GM18498 (cell line): Measurements from ENCODE around the gene U2AF1L4.

ENCODE experiments used
- ATAC-seq: cut with Tn5 transposase; IDR thresholded peaks from one replicate; pipeline ENCODE4 v1.9.1; 2021; ENCODE audit warnings: mild to moderate bottlenecking, moderate library complexity; ENCODE audit not compliant: unreplicated experiment

U2AF1L4 gene

DNA sequence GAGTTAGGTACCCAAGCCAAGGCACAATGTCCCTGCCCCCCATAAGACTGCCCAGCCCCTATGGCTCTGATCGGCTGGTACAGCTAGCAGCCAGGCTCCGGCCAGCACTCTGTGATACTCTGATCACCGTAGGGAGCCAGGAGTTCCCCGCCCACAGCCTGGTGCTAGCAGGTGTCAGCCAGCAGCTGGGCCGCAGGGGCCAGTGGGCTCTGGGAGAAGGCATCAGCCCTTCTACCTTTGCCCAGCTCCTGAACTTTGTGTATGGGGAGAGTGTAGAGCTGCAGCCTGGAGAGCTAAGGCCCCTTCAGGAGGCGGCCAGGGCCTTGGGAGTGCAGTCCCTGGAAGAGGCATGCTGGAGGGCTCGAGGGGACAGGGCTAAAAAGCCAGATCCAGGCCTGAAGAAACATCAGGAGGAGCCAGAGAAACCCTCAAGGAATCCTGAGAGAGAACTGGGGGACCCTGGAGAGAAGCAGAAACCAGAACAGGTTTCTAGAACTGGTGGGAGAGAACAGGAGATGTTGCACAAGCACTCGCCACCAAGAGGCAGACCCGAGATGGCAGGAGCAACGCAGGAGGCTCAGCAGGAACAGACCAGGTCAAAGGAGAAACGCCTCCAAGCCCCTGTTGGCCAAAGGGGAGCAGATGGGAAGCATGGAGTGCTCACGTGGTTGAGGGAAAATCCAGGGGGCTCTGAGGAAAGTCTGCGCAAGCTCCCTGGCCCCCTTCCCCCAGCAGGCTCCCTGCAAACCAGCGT, 30.4 kb downstream of the U2AF1L4 start:
- ATAC-seq = no peak

DNA sequence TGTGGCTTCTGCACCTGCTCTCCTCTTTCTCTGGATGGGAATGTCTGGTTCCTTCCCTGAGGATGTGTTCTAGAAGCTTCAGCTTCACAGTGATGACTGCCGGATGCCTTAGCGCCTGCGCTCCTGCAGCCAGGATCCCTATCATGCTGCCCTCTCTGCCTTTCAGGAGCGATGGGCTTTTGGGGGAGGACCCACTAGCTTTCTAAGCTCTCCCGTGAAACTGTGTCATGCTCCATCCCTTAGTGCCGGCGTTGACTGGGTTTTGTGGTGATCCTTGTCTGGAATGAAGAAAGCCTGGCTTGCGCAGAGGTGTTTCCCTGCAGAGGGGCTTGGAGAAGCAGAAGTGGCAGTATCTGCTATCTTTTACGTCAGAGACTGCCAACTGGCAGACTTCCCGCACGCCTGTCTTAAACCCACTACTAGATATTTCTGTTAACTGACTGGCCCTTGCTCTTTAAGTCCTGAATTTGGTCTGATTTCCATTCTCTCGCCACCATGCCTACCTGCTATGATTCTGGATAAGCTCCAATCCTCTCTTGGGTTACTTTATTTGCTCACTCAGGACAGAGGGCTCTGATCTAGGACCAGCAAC, 31.2 kb downstream of the U2AF1L4 start:
- no peak for ATAC-seq

- ATAC-seq = no peak
These were observed 31.7 kb downstream of the U2AF1L4 start for GRCh38 chr19:35713506-35713850.

DNA sequence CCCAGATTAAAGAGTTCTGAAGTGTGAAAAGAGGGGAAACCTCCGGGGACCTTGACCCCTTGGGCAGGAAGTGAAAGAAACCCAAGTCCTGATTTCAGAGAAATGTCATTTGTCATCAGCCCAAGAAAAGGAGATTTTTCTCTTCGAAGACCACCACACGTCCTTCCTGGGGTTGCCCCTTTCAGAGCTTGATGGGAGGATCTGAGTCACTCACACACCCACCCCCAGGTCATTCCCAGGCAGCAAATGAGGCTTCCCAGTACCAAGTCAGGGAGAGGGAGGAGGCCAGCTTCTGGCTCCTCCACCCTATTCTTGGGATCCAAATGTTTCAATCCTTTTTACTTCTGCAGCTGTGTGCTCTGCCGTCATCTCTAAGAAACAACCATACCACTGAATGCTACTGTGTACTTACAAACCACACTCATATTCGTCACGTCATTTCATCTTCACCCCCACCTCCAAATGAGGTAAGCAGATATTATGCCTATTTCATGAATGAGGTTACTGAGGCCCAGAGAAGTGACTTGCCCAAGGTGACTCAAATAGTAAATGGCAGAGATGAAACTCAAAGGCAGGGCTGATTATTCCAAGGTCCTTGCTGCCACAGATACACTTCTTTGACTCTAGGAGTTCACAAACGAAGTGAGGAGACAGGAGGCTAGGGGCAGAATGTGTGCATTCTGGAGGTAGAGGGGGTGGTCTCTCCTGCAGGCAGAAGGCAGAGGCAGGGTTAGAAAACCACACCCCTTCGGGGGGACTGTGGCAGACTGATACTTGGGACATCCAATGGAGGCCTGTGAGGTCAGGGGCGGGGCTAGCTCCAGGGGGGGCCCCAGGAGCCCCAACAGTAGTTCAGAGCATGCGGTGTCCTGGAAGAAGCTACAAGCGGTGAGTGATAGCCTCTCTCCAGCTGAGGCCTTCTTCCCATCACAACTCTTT, 32.4 kb downstream of the U2AF1L4 start:
- no peak for ATAC-seq

GRCh38 chr19:35710784-35711723, 34.2 kb downstream of the U2AF1L4 start:
- ATAC-seq = peak; percentile 33

DNA sequence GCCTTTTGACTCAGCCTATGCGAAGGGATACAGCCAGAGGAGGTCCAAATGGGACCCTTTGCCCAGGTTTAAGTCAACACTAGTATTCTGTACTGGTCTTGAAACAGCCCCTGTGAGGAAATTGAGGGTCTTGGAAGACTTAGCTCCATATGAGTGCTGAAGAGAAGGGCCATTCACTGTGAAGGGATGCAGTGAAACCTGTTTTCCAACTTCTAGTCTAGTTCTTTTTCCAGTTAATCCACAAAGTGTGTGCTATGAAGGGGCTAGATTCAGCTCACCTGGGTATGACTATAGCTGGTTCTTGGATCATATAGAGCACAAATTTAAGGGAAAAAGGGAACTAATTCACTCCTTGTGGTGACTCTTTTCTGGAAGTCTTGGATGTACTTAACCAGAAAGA, 36.8 kb downstream of the U2AF1L4 start:
- ATAC-seq = no peak

DNA sequence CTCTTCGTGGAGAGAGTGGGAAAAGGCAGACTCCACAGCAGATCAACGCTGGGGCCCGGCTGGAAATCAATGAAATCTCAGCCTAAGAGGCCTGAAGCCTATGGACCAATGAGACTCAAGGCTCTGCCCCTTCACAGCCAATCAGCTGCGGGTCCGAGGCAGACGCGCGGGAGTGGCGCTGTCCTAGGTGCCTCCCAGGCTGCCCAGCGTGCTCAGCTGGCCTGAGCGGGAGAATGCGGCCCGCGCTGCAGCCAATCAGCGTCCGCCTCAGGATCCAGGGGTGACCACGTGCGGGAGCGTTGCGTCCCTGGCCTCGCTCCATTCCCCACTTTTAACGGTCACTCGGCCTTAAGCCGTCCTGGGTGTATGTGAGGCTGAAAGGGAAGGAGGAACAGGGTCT, 41.0 kb downstream of the U2AF1L4 start, which contains the start of gene ZBTB32:
TSS of gene ZBTB32 (plus strand) at position 341 of the 400 bp plus-strand sequence. CDS start 10,069 bp downstream, outside the sequence.
- no peak for ATAC-seq

GRCh38 chr19:35703343-35703742, 41.9 kb downstream of the U2AF1L4 start:
- no peak for ATAC-seq

DNA sequence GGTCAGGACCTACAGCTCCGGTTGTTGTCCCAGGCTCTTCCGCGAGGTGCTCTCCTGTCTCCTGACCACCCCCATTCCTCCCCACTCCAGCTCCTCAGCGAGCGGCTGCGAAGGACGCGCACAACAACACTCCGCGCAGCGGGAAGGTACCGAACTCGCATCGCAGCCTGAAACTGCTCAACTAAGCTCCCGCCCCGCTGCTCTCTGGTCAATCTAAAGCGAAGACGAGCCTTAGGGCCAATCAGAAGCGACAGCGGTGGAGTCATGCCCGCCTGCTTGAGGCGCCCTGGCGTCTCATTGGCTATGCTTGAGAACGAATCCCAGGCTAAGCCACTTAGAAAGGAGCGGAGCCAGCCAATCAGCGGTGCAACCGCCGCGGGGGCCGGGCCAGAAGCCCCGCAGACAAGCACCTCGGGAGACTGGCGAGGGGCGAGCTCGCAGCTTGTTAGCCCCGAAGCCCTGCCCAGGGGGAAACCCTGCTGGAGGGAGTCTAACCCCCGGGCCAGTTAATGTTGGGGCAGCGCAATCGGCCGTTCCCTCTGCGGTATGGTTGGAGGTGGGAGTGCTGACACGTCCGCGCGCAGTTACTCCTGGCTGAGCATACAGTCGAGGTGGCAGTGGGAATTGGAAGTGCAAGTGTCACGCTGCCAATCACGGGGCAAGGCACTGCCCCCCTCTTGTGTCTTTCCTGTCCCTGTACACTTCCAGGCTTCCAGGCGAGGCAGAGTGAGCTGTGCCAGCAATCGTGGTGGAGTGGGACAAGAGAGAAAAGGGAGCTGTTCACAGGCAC, 42.8 kb downstream of the U2AF1L4 start:
- ATAC-seq = peak; percentile 97

GRCh38 chr19:35696835-35697234, 48.4 kb downstream of the U2AF1L4 start:
- no peak for ATAC-seq

- no peak for ATAC-seq
These were observed 49.3 kb downstream of the U2AF1L4 start for GRCh38 chr19:35695895-35696422.

DNA sequence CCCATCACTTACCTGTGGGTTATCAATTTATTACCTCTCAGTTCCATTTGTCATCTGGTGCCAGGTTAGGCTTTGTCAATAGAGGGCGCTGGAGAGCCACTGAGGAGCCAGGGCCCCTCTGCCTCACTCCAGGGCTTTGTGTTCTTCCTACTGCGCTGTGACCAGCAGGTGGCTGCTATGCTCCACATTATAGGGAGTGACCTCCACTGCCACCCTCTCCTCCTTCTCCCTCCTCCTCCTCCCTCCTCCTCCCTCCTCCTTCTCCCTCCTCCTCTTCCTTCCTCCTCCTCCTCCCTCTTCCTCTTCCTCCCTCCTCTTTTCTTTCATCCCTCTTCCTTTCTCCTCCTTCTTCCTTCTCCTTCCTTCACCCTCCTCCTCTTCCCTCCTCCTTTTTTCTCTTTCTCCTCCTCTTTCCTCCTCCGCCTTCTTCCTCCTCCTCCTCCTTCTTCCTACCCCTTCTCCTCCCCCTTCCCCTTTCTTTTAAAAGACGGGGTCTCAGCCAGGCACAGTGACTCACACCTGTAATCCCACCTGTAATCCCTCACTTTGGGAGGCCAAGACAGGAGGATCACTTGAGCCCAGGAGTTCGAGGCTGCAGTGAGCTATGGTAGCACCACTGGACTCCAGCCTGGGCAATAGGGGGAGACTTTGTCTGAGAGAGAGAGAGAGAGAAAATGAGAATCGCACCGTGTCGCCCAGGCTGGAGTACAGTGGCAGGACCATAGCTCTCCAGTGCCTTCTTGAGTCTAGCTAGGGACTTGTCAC, 51.2 kb downstream of the U2AF1L4 start:
- peak; percentile 80 for ATAC-seq

- no peak for ATAC-seq
These were observed 51.8 kb downstream of the U2AF1L4 start for GRCh38 chr19:35693422-35693821.
